Measurements from ENCODE around the gene LGMN. TPM values are rescaled to one million over a fixed set of nuclear protein-coding genes. Genes with fewer than 3 reads are reported as not detected.

The LGMN gene
- total and polyA plus RNA-seq, 9 of the 15 experiments (the other 6 are each of a cell fraction or from before 2014, with no cell fraction given) = 0.05 to 1.4 (median 0.43) TPM; not detected in 2

GRCh38 chr14:92733007-92733406 lies 15.4 kb downstream of the LGMN start (continued):
- no peak for TF ChIP-seq ZNF324 (CRISPR knock-in tag; IDR thresholded peaks at IDR 0.05)
- peak; percentile 91 for TF ChIP-seq MEF2A (IDR thresholded peaks at IDR 0.05; ENCODE audit: control insufficient read depth, low read depth, low read length)
- 0 out of 4 replicates have a peak, but pooled peaks of 1 of the 2 experiments have one; percentile 23 for TF ChIP-seq RCOR1 (IDR thresholded peaks at IDR 0.05; ENCODE audit: borderline replicate concordance in 1 of 2, low read depth in 2 of 2, low read length in 2 of 2)
- no peak for TF ChIP-seq CTBP1 (IDR thresholded peaks at IDR 0.05; ENCODE audit: borderline replicate concordance)
- no peak for TF ChIP-seq ZNF639 (CRISPR knock-in tag; conservative IDR thresholded peaks at IDR 0.05 in 1 of 2, IDR thresholded peaks at IDR 0.05 in 1 of 2)
- no peak for TF ChIP-seq WHSC1 (IDR thresholded peaks at IDR 0.05; ENCODE audit: low read length)
- TF ChIP-seq SMARCC2 (IDR thresholded peaks at IDR 0.05; ENCODE audit: low read depth) = no peak
- TF ChIP-seq ZBTB8A (IDR thresholded peaks at IDR 0.05; ENCODE audit: partially characterized antibody) = no peak
- TF ChIP-seq MLLT1 (IDR thresholded peaks at IDR 0.05) = no peak
- TF ChIP-seq EGR1 (conservative IDR thresholded peaks at IDR 0.05) = no peak
- no peak for TF ChIP-seq MGA (IDR thresholded peaks at IDR 0.05)
- peak; percentile 39; the same call in 1 of the 2 replicates for TF ChIP-seq HES1 (IDR thresholded peaks at IDR 0.05; ENCODE audit: low read depth)
